Activated T-helper 1 cell treated with anti-CD3 and anti-CD28 coated beads, Interleukin-12 subunit alpha, Interleukin-12 subunit beta, Interleukin-2, Interleukin-4 antibody, amounts not matched to agents 30 ng/mL and 10 ng/mL and 1 ng/mL, durations not matched to agents 14 hours and 24 hours and 36 hours (primary cell): ENCODE data around the gene ZNF423. TPM values are rescaled to one million over a fixed set of nuclear protein-coding genes. Genes with fewer than 3 reads are reported as not detected.

ENCODE experiments used
- DNase-seq: peaks from one replicate; pipeline ENCODE4 v3.0.0; 2021; ENCODE audit warnings: low spot score
- H3K27ac Mint-ChIP-seq: one replicate; pipeline ENCODE4 v1.8.0; 2021; ENCODE audit warnings: mild to moderate bottlenecking, mixed read lengths
- H3K27me3 Mint-ChIP-seq: one replicate; pipeline ENCODE4 v1.8.0; 2022; ENCODE audit warnings: mild to moderate bottlenecking, moderate library complexity, mixed read lengths; ENCODE audit not compliant: insufficient read depth
- H3K36me3 Mint-ChIP-seq: one replicate; pipeline ENCODE4 v1.8.0; 2021; ENCODE audit warnings: low read depth, mixed read lengths
- H3K4me1 Mint-ChIP-seq: one replicate; pipeline ENCODE4 v1.8.0; 2021; ENCODE audit warnings: low read depth, mixed read lengths
- H3K4me3 Mint-ChIP-seq: one replicate; pipeline ENCODE4 v1.8.0; 2021; ENCODE audit warnings: mild to moderate bottlenecking, moderate library complexity, mixed read lengths
- H3K9me3 Mint-ChIP-seq: one replicate; pipeline ENCODE4 v1.8.0; 2021; ENCODE audit warnings: mixed read lengths
- intact Hi-C: fragments of 100-400 bp; cut with micrococcal nuclease; formaldehyde crosslinking; loops from one replicate; pipeline ENCODE4 v1.15.1; 2024
- total RNA-seq: library from RNA; stranded (reverse); gene quantifications from 2 replicates; pipeline ENCODE4 v1.2.3, GENCODE V29; 2022

ZNF423 gene
- total RNA-seq, 1 donor from 2014 or later: not detected

DNA sequence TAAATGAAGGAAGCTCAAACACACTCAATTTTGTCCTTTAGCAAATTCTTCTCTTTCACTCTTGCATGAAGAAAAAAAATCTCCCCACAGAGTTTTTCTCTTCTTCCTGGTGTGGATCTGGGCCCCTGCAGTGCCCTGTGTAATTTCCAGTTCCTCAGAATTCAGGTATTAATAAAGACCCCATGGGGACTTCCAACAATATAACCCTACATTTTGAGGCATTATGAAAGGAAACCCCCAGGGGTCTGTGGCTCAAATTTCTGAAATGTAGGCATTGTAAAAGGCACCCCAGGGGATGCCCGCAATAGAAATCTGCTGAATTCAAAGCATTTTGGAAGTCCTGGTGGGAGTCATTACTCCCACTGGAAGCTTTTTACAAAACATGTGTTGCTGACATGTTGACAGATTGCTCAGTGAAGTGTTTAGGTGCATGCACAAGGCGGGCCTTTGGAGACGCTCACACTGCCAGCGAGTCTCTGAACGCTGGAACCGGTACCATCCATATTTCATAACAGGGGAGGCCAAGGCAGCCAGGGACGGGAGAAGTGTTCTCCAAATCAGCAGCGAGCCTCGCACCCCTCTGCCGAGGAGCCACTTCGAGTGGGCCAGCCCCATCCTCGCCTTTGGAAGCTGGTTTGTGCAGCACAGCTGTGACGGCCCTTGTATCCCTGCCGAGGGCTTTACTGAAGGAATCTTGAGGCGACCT, 154.0 kb downstream of the ZNF423 start:
- no peaks in the 10 kb centered on the region for H3K4me1 Mint-ChIP-seq
- no peak overlapping the region for H3K27ac Mint-ChIP-seq
- no peak overlapping the region for H3K4me3 Mint-ChIP-seq
- H3K36me3 Mint-ChIP-seq: no peaks in the 10 kb centered on the region
- intact Hi-C loops: no loop called here
- H3K9me3 Mint-ChIP-seq: no peaks in the 10 kb centered on the region
- H3K27me3 Mint-ChIP-seq: peaks cover 20% of the 10 kb centered on the region
- no peak for DNase-seq

GRCh38 chr16:49701065-49701685, 154.7 kb downstream of the ZNF423 start:
- Mint-ChIP-seq H3K4me3 (no peak overlapping the region), H3K27ac (no peak overlapping the region), H3K9me3 (no peaks in the 10 kb centered on the region), H3K27me3 (peaks cover 20% of the 10 kb centered on the region), H3K4me1 (no peaks in the 10 kb centered on the region), H3K36me3 (no peaks in the 10 kb centered on the region)
- no peak for DNase-seq
- intact Hi-C loops: no loop called here

DNA sequence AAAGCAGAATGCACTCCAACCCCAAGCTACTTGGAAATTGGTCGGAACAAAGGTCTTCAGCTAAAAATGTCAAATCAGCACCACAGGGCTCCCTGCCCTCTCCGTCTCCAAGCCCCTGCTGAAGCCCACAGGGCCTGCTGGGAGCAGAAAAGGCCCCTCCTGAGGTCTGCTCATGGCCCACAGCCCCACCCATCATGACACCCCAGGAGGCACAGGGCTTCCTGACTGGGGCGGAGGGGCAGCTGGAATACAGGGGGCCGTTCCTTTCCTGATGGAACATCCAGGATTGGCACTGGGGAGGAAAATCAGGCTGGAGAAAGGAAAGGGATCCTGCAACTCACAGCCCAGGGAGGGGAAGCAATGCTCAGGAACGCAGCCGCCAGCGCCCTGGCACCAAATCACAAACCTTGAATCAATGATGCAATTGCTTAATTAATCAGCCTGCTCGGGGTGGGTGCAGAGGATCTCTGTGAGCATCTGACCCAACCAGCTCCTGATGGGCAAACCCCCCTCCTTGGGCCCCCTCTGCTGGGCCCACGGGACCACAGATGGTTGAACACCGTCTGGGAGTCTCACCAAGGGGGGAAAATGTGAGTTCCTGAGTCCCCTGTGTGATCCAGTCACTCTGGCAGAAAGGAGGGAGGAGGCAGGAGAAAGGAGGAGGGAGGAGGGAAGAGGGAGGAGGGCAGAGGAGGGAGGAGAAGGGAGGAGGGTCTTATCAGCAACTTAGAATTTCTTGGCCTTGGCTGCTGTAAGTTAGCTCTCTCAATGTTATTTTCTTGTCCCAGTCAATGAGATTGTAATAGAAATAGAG, 155.5 kb downstream of the ZNF423 start:
- no peak for DNase-seq
- intact Hi-C loops: no loop called here
- peaks cover 21% of the 10 kb centered on the region for H3K27me3 Mint-ChIP-seq
- no peak overlapping the region for H3K4me3 Mint-ChIP-seq
- H3K27ac Mint-ChIP-seq: no peak overlapping the region
- no peaks in the 10 kb centered on the region for H3K36me3 Mint-ChIP-seq
- no peaks in the 10 kb centered on the region for H3K9me3 Mint-ChIP-seq
- H3K4me1 Mint-ChIP-seq: no peaks in the 10 kb centered on the region

- Mint-ChIP-seq H3K27me3 (peaks cover 21% of the 10 kb centered on the region), H3K36me3 (no peaks in the 10 kb centered on the region), H3K4me1 (no peaks in the 10 kb centered on the region), H3K27ac (no peak overlapping the region), H3K4me3 (no peak overlapping the region), H3K9me3 (no peaks in the 10 kb centered on the region)
- no peak for DNase-seq
- intact Hi-C loops: no loop called here
Observed at GRCh38 chr16:49699841-49700175, 156.1 kb downstream of the ZNF423 start.

- peaks cover 21% of the 10 kb centered on the region for H3K27me3 Mint-ChIP-seq
- no peaks in the 10 kb centered on the region for H3K36me3 Mint-ChIP-seq
- H3K9me3 Mint-ChIP-seq: no peaks in the 10 kb centered on the region
- H3K27ac Mint-ChIP-seq: no peak overlapping the region
- no peak overlapping the region for H3K4me3 Mint-ChIP-seq
- H3K4me1 Mint-ChIP-seq: no peaks in the 10 kb centered on the region
- intact Hi-C loops: no loop called here
- DNase-seq: no peak
Observed at GRCh38 chr16:49698931-49699840, 156.7 kb downstream of the ZNF423 start.

- H3K9me3 Mint-ChIP-seq: no peaks in the 10 kb centered on the region
- no peak overlapping the region for H3K4me3 Mint-ChIP-seq
- peaks cover 21% of the 10 kb centered on the region for H3K27me3 Mint-ChIP-seq
- H3K36me3 Mint-ChIP-seq: no peaks in the 10 kb centered on the region
- intact Hi-C loops: no loop called here
- no peaks in the 10 kb centered on the region for H3K4me1 Mint-ChIP-seq
- no peak for DNase-seq
- no peak overlapping the region for H3K27ac Mint-ChIP-seq
Observed at GRCh38 chr16:49698453-49698815, 157.5 kb downstream of the ZNF423 start.

DNA sequence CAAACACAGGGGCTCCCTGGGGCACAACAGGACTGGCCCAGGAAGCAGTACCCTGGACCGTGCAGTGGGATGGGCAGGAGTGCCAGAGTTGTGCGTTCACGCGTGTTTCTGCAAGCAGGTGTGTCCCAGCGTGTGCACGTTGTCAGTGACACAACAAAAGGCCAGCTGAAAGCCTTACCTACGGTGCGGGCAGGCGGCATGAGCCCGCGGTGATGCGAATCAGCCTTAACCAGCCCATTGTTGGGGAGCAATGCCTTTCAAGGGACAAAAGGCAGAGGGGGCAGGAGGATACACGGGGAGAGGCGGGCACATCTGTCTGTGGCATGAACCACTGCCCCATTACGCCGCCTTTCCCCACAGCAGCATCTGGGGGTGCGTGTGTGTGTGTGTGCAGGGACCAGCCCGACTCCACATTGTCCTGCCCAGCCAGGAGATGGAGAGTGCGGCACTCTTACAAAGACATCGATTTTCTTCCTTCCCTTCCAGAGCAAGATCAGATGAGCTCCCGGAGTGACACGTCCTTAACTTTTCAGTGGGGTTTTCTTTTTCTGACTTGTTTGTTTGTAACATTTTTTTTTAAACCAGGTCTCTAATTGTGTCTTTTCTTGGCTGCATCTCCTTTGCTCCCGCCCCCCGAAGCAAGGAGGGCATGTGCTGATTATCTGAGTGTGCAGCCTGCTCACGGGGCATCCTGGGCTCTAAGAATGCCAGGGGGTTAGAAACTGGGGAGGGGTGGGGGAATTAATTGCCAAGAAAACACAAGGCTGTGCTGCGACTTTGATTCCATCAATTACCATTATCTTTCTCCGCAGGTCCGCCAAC, 158.1 kb downstream of the ZNF423 start:
- Mint-ChIP-seq H3K27ac (no peak overlapping the region), H3K9me3 (no peaks in the 10 kb centered on the region), H3K36me3 (no peaks in the 10 kb centered on the region), H3K4me1 (no peaks in the 10 kb centered on the region), H3K27me3 (peaks cover 21% of the 10 kb centered on the region), H3K4me3 (no peak overlapping the region)
- intact Hi-C loops: no loop called here
- no peak for DNase-seq

DNA sequence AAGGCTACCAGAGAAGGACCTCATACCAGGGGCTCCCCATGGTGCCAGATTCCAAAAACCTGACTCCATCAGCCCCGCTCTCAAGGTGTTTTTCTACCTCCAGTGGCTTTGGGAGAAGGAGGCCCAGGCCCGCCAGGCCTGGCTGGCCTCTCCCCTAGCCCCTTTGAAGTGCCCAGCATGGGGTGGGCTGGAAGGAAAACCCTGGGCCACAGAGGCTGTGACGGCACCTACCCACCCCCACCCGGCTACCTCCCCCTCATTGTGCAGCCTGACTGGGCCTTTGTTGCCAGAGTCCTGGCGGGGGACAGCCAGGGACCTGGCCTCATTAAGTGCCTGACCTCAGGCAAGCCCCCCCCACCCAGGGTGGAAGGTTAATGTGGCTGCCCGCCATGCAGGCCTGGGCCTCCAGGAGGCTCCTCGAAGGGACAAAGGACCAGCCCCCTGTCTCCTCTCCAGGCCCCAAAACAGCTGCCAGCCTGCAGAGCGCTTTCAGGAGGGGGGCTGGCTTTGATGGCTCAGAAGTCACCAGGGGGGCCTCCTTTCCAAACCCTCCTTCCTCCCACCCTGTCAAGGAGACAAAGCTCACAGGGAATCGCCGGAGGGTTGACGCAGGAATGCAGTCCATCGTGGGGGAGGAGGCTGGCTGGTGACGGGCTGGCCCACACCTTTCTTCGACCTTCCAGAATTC, 159.4 kb downstream of the ZNF423 start:
- H3K36me3 Mint-ChIP-seq: no peaks in the 10 kb centered on the region

GRCh38 chr16:49695782-49696413, 160.0 kb downstream of the ZNF423 start:
- Mint-ChIP-seq H3K27me3 (peaks cover 19% of the 10 kb centered on the region), H3K4me1 (no peaks in the 10 kb centered on the region), H3K27ac (no peak overlapping the region), H3K4me3 (no peak overlapping the region), H3K9me3 (no peaks in the 10 kb centered on the region), H3K36me3 (no peaks in the 10 kb centered on the region)
- intact Hi-C loops: no loop called here
- no peak for DNase-seq

More for the DNA sequence above, 159.4 kb downstream of the ZNF423 start:
- H3K27ac Mint-ChIP-seq: no peak overlapping the region
- DNase-seq: no peak
- H3K9me3 Mint-ChIP-seq: no peaks in the 10 kb centered on the region
- intact Hi-C loops: no loop called here
- no peak overlapping the region for H3K4me3 Mint-ChIP-seq
- H3K27me3 Mint-ChIP-seq: peaks cover 21% of the 10 kb centered on the region
- H3K4me1 Mint-ChIP-seq: no peaks in the 10 kb centered on the region

DNA sequence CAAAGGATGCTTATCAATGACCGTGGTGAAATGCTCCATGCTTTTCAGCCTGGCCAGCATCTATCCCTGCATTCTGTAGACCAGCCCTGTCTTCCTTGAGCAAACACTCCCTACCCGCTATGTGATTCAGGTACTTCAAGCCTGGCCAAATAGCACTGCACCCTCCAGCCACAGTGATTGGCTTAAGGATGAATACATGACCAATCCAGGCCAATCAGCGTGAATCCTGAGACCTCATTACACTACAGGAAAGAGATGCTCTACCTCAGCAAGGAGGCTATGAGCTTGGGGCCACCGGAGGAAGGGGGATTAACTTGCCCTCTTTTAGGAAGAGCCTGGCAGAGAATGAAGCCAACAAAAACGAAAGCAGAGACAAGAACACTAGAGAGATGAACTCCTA, 162.5 kb downstream of the ZNF423 start:
- H3K27ac Mint-ChIP-seq: no peak overlapping the region
- H3K9me3 Mint-ChIP-seq: no peaks in the 10 kb centered on the region
- no peak overlapping the region for H3K4me3 Mint-ChIP-seq
- no peaks in the 10 kb centered on the region for H3K4me1 Mint-ChIP-seq
- peaks cover 8% of the 10 kb centered on the region for H3K27me3 Mint-ChIP-seq
- intact Hi-C loops: no loop called here
- no peaks in the 10 kb centered on the region for H3K36me3 Mint-ChIP-seq
- no peak for DNase-seq

DNA sequence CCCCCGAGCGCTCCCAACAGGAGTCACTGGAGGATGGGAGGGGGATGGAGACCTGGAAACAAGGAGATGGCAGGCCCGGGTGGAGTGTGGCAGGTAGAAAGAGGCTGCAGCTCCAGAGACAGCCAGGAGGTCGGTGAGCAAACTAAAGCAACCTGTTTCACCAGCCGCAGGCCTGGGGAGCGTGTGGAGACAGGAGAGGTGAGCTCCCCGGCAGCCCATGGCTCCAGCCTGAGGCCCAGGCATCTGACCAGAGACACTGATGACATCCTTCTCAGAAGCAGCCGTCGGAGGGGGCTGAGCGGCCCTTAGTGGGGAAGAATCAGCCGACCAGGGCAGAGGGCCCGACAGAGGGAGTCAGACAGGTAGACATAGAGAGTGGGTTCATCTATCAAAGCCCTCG, 165.1 kb downstream of the ZNF423 start:
- no peak for DNase-seq
- Mint-ChIP-seq H3K27ac (no peak overlapping the region), H3K36me3 (no peaks in the 10 kb centered on the region), H3K9me3 (no peaks in the 10 kb centered on the region), H3K27me3 (peaks cover 5% of the 10 kb centered on the region), H3K4me1 (no peaks in the 10 kb centered on the region), H3K4me3 (no peak overlapping the region)
- intact Hi-C loops: no loop called here
